ENCODE measurements around the gene PICK1.

- TF ChIP-seq POLR2A (IDR thresholded peaks at IDR 0.05; ENCODE audit: low read depth, low read length) (no peak), SPI1 (IDR thresholded peaks at IDR 0.05; ENCODE audit: low read depth, low read length) (no peak), POLR2AphosphoS5 (IDR thresholded peaks at IDR 0.05; ENCODE audit: low read depth, low read length) (no peak), TAF1 (IDR thresholded peaks at IDR 0.05; ENCODE audit: low read depth, low read length) (no peak), POU2F2 (IDR thresholded peaks at IDR 0.05; ENCODE audit: low read depth, low read length) (no peak), PAX5 (IDR thresholded peaks at IDR 0.05; ENCODE audit: insufficient read depth, low read length, severe bottlenecking) (no peak)
Observed at GRCh38 chr22:38066381-38067027, 9.3 kb downstream of the PICK1 start.
